Measurements from ENCODE around the gene KLRF2. TPM values are rescaled to one million over a fixed set of nuclear protein-coding genes. Genes with fewer than 3 reads are reported as not detected.

Gene KLRF2
- total and polyA plus RNA-seq, 2 of the 8 experiments (the other 6 are each of a cell fraction or from before 2014, with no cell fraction given) = not detected

GRCh38 chr12:9902539-9903228 is 21.4 kb downstream of the KLRF2 start:
- POLR2A ChIA-PET (ENCODE audit: partially characterized antibody) = interaction anchor here (2.4 to 7.8 kb wide), 2 partner anchors 5 to 11 kb away, joined by 6 to 121 read pairs; no protein-coding TSS in a partner anchor
- H2AFZ ChIP-seq (ENCODE audit: low read length) = 0 out of 2 replicates have a peak overlapping the region, but pooled peaks have one; percentile 0
- no peak overlapping the region for H3K14ac ChIP-seq (ENCODE audit: insufficient read length)
- 0 out of 2 replicates have a peak overlapping the region, but pooled peaks have one; percentile 22 for H3K27ac ChIP-seq (ENCODE audit: low read depth, low read length)
- peak overlapping the region; percentile 56; the same call in 1 of the 2 replicates for H2BK5ac ChIP-seq (ENCODE audit: low read depth, low read length)
- H3K18ac ChIP-seq (ENCODE audit: extremely low read depth, low read length) = no peak overlapping the region
- FAIRE-seq (no peak), DNase-seq (ENCODE audit: low read depth in 1 of 2, low spot score in 2 of 2) (no peak)
- 60% methylated on average over 7 of the region's 7 CpGs; no CpG with 5 or more reads in 1 of the 2 experiments for WGBS, 2 experiments (ENCODE audit: extremely low coverage in 1 of 2, insufficient coverage in 1 of 2, insufficient read length in 1 of 2, insufficient replicate concordance in 2 of 2, low coverage in 1 of 2, low lambda C conversion rate in 2 of 2, missing lambda C conversion rate in 1 of 2)
- H4K20me1 ChIP-seq (replicated peaks in 1 of 2; ENCODE audit: control insufficient read depth in 1 of 2, insufficient read depth in 2 of 2, low read length in 2 of 2) = peaks cover 0 to 4% of the 10 kb centered on the region in 2 experiments
- H4K8ac ChIP-seq (ENCODE audit: extremely low read depth, insufficient read depth, low read length) = no peak overlapping the region
- no peak overlapping the region for H3K9ac ChIP-seq (replicated peaks in 1 of 4; ENCODE audit: extremely low read depth in 1 of 4, low read depth in 3 of 4, low read length in 3 of 4)
- no peak overlapping the region for H2AK5ac ChIP-seq (ENCODE audit: low read depth, low read length)
- H3K23me2 ChIP-seq (ENCODE audit: low read depth, low read length) = no peaks in the 10 kb centered on the region
- H3K4ac ChIP-seq (replicated peaks; ENCODE audit: insufficient read length, low read depth, low read length) = no peak overlapping the region
- H3K4me3 ChIP-seq (ENCODE audit: extremely low read depth in 1 of 4, insufficient read depth in 2 of 4, low read depth in 3 of 4, low read length in 4 of 4) = 0 out of 8 replicates have a peak overlapping the region, but pooled peaks of 1 of the 4 experiments have one; percentile 14
- CTCF ChIA-PET (ENCODE audit: partially characterized antibody) = interaction anchor here (1.1 kb wide), 1 partner anchor 24 kb away, joined by 3 read pairs; no protein-coding TSS in a partner anchor
- no peak overlapping the region for H2BK120ac ChIP-seq (replicated peaks; ENCODE audit: low read depth, low read length)
- 0 out of 2 replicates have a peak overlapping the region, but pooled peaks have one; percentile 32 for H2BK20ac ChIP-seq (ENCODE audit: low read length)
- no peak for TF ChIP-seq NANOG (IDR thresholded peaks at IDR 0.05; ENCODE audit: insufficient read depth, low read depth, low read length, poor library complexity, severe bottlenecking)
- TF ChIP-seq E2F6 (IDR thresholded peaks at IDR 0.05) = peak; percentile 59; the same call in 1 of the 2 replicates
- H3K9me3 ChIP-seq (ENCODE audit: insufficient read depth in 2 of 2, low read depth in 1 of 2, low read length in 1 of 2) = no peaks in the 10 kb centered on the region
- no peak overlapping the region for H4K91ac ChIP-seq (replicated peaks; ENCODE audit: insufficient read length, low read length)
- no peak overlapping the region for H2BK12ac ChIP-seq (ENCODE audit: low read depth, low read length)
- H3K36me3 ChIP-seq (ENCODE audit: control insufficient read depth in 2 of 4, insufficient read depth in 4 of 4, low read length in 3 of 4) = peaks cover 6 to 56% (median 10%) of the 10 kb centered on the region in 4 experiments; a peak in 6 of 8 replicates
- H3K4me2 ChIP-seq (ENCODE audit: insufficient read depth in 1 of 2, low read depth in 2 of 2, low read length in 2 of 2) = peak overlapping the region in 1 of 2 experiments; percentile 47; a peak in 1 of 4 replicates
- no peaks in the 10 kb centered on the region for H3K27me3 ChIP-seq (replicated peaks in 1 of 4; ENCODE audit: control insufficient read depth in 3 of 4, extremely low read depth in 1 of 4, insufficient read depth in 3 of 4, low read length in 3 of 4)
- H3K79me1 ChIP-seq (ENCODE audit: low read depth, low read length) = no peaks in the 10 kb centered on the region
- no peak overlapping the region for H2BK15ac ChIP-seq (ENCODE audit: low read length)
- H3K4me1 ChIP-seq (replicated peaks in 1 of 4; ENCODE audit: control insufficient read depth in 3 of 4, insufficient read depth in 4 of 4, low read length in 3 of 4) = peaks cover 0 to 17% (median 3%) of the 10 kb centered on the region in 4 experiments; a peak in 2 of 7 replicates
- peaks cover 0 to 58% of the 10 kb centered on the region in 2 experiments; a peak in 2 of 4 replicates for H3K79me2 ChIP-seq (ENCODE audit: control insufficient read depth in 1 of 2, insufficient read depth in 2 of 2, low read length in 2 of 2)
- H3K56ac ChIP-seq (replicated peaks; ENCODE audit: insufficient read length, low read depth, low read length) = no peak overlapping the region
- H4K5ac ChIP-seq (ENCODE audit: insufficient read length, low read depth, low read length) = no peak overlapping the region
- H3K23ac ChIP-seq (ENCODE audit: insufficient read length) = no peak overlapping the region
